Endothelial cell of umbilical vein (primary cell): ENCODE results near the gene ZBED4.

Source experiments
- CTCF ChIP-seq, 2 donors: IDR thresholded peaks; 1 replicate in 1 of 2; 2 replicates in 1 of 2; pipeline ENCODE4 v1.5.1; 2011; ENCODE audit warnings: low read length in 2 of 2, mild to moderate bottlenecking in 2 of 2, moderate library complexity in 2 of 2, control low read depth in 1 of 2, inconsistent platforms in 1 of 2, low read depth in 1 of 2; ENCODE audit not compliant: insufficient read depth in 1 of 2; ENCODE audit errors: extremely low read depth in 1 of 2
- EZH2 ChIP-seq: IDR thresholded peaks from 2 replicates; pipeline ENCODE4 v1.6.1; 2012; ENCODE audit warnings: borderline replicate concordance, low read depth, mild to moderate bottlenecking, moderate library complexity, low read length, inconsistent platforms; ENCODE audit not compliant: severe bottlenecking
- FOS ChIP-seq: IDR thresholded peaks from 2 replicates; pipeline ENCODE4 v1.6.1; 2011; ENCODE audit warnings: mild to moderate bottlenecking, low read length, moderate library complexity, borderline replicate concordance; ENCODE audit not compliant: insufficient read depth
- JUN ChIP-seq: IDR thresholded peaks from 2 replicates; pipeline ENCODE4 v1.6.1; 2011; ENCODE audit warnings: borderline replicate concordance, low read depth; ENCODE audit not compliant: insufficient read length, insufficient read depth
- MAX ChIP-seq: IDR thresholded peaks from 2 replicates; pipeline ENCODE4 v1.6.1; 2011; ENCODE audit not compliant: insufficient read depth, insufficient read length
- MYC ChIP-seq: IDR thresholded peaks from one replicate; pipeline ENCODE4 v1.6.1; 2011; ENCODE audit warnings: mild to moderate bottlenecking, low read depth, low read length
- POLR2A ChIP-seq: IDR thresholded peaks from 2 replicates; pipeline ENCODE4 v1.6.1; 2012; ENCODE audit warnings: low read depth, mild to moderate bottlenecking, control low read depth, low read length
- POLR2AphosphoS5 ChIP-seq: IDR thresholded peaks from 2 replicates; pipeline ENCODE4 v1.6.1; 2012; ENCODE audit warnings: low read depth, mild to moderate bottlenecking, control low read depth, low read length, moderate library complexity; ENCODE audit not compliant: insufficient read depth

GRCh38 chr22:49828599-49828965 is 25.1 kb upstream of the ZBED4 start:
- TF ChIP-seq EZH2 (no peak), POLR2A (no peak), CTCF (IDR thresholded peaks at IDR 0.05; ENCODE audit: extremely low read depth in 1 of 2, insufficient read depth in 1 of 2, low read depth in 1 of 2, low read length in 2 of 2) (no peak), POLR2AphosphoS5 (no peak), MYC (no peak), FOS (no peak), JUN (no peak), MAX (no peak)
